Measurements from ENCODE around the gene WWOX. TPM values are rescaled to one million over a fixed set of nuclear protein-coding genes. Genes with fewer than 3 reads are reported as not detected.
A peak's percentile ranks its signal among the peaks of the same experiment; 100 is the strongest.

The WWOX gene
- polyA plus RNA-seq, 2 of the 4 experiments (the other 2 are of a cell fraction), result 16.0 to 17.2 TPM

DNA sequence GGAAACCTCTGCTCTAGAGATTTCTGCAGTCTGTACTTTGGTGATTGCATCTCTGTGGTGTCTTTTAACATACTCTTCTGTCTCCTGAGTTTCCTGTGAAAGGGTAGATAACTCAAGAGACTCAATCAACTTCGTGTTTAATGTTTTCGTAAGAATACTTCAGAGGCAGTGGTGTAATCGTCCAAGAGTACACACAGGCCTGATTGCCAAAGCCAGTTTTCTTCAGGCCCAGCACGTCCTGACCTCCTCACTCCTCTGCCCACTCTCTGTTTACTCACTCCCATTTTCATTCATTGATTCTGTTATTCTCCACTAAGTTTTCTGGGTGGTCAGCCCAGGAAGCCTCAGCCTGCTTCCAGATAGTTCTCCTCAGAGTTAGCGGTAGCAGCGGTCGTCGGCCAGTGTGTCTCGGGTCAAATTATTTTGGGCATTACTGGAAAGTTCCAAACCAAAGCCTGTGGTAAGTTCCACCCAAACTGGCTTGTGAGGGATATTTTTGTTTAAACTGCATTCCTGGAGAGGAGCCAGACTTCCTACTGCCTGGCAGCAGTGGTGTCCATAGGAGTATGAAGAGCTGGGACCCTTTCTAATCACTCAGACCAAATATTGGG lies 293.2 kb downstream of the WWOX start:
- Histone ChIP-seq H3K27ac (no peak overlapping the region), H3K4me2 (no peak overlapping the region), H3K4me3 (no peak overlapping the region), H3K9me3 (peaks cover 7% of the 10 kb centered on the region; the same call in 2 of the 3 replicates), H3K4me1 (no peaks in the 10 kb centered on the region)
- ATAC-seq (no peak), DNase-seq (ENCODE audit: low read depth in 1 of 2, low spot score in 1 of 2) (no peak), FAIRE-seq (no peak)
- TF ChIP-seq KDM1A (IDR thresholded peaks at IDR 0.05; ENCODE audit: low read depth) (no peak), TFCP2L1 (CRISPR knock-in tag; IDR thresholded peaks at IDR 0.05) (no peak)
- ChIA-PET POLR2A (no interaction called here), CTCF (no interaction called here)
- 75% methylated on average over 9 of the region's 9 CpGs for WGBS (ENCODE audit: missing lambda C conversion rate)

GRCh38 chr16:78395035-78395434 lies 295.6 kb downstream of the WWOX start:
- no peak overlapping the region for H3K4me2 ChIP-seq
- ATAC-seq (no peak), DNase-seq (ENCODE audit: low read depth in 1 of 2, low spot score in 1 of 2) (no peak), FAIRE-seq (no peak)
- TF ChIP-seq CHD4 (IDR thresholded peaks at IDR 0.05; ENCODE audit: borderline replicate concordance) (no peak), SMC3 (IDR thresholded peaks at IDR 0.05) (no peak), ELK1 (IDR thresholded peaks at IDR 0.05; ENCODE audit: low read depth, low read length) (no peak), EHF (CRISPR knock-in tag; IDR thresholded peaks at IDR 0.05) (no peak), NR3C1 (IDR thresholded peaks at IDR 0.05) (no peak), ZSCAN20 (CRISPR knock-in tag; IDR thresholded peaks at IDR 0.05) (no peak), KDM1A (IDR thresholded peaks at IDR 0.05; ENCODE audit: low read depth) (no peak), NPAS2 (CRISPR knock-in tag; IDR thresholded peaks at IDR 0.05; ENCODE audit: borderline replicate concordance) (no peak), RAD21 (conservative IDR thresholded peaks at IDR 0.05 in 1 of 2, IDR thresholded peaks at IDR 0.05 in 1 of 2) (no peak), MYC (IDR thresholded peaks at IDR 0.05; ENCODE audit: borderline replicate concordance, low read length) (no peak), ESRRA (IDR thresholded peaks at IDR 0.05; ENCODE audit: borderline replicate concordance, low read length) (no peak), RFX5 (IDR thresholded peaks at IDR 0.05) (no peak), HMGXB4 (CRISPR knock-in tag; IDR thresholded peaks at IDR 0.05; ENCODE audit: borderline replicate concordance) (no peak), CEBPB (IDR thresholded peaks at IDR 0.05) (no peak), ZNF302 (CRISPR knock-in tag; IDR thresholded peaks at IDR 0.05) (no peak), HOXB5 (CRISPR knock-in tag; IDR thresholded peaks at IDR 0.05) (no peak), NFE2L2 (conservative IDR thresholded peaks at IDR 0.05; ENCODE audit: low read length) (no peak), POLR2AphosphoS2 (conservative IDR thresholded peaks at IDR 0.05; ENCODE audit: low read length) (no peak)
- TF ChIP-seq, protein P1, sequence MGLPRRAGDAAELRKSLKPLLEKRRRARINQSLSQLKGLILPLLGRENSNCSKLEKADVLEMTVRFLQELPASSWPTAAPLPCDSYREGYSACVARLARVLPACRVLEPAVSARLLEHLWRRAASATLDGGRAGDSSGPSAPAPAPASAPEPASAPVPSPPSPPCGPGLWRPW (IDR thresholded peaks at IDR 0.05), result no peak
- H3K27ac ChIP-seq, result no peak overlapping the region
- ChIA-PET CTCF (no interaction called here), POLR2A (no interaction called here)
- WGBS (ENCODE audit: missing lambda C conversion rate), result 69% methylated on average over 6 of the region's 6 CpGs
- H3K9me3 ChIP-seq, result peaks cover 7% of the 10 kb centered on the region; the same call in 2 of the 3 replicates
- no peak overlapping the region for H3K4me3 ChIP-seq
- no peaks in the 10 kb centered on the region for H3K4me1 ChIP-seq

- peaks cover 7% of the 10 kb centered on the region; the same call in 2 of the 3 replicates for H3K9me3 ChIP-seq
- FAIRE-seq, result no peak
- peak; percentile 5 to 13 for DNase-seq (ENCODE audit: low read depth in 1 of 2, low spot score in 1 of 2)
- POLR2A ChIA-PET, result no interaction called here
- no peak overlapping the region for H3K27ac ChIP-seq
- H3K4me1 ChIP-seq, result no peaks in the 10 kb centered on the region
- WGBS (ENCODE audit: missing lambda C conversion rate), result 32% methylated on average over 2 of the region's 2 CpGs
- H3K4me3 ChIP-seq, result no peak overlapping the region
- no peak for ATAC-seq
- no peak overlapping the region for H3K4me2 ChIP-seq
- CTCF ChIA-PET, result interaction anchor here (0.6 to 1.1 kb wide), 2 partner anchors 8 to 55 kb away, joined by 3 read pairs; no protein-coding TSS in a partner anchor
- TF ChIP-seq, protein P1 (IDR thresholded peaks at IDR 0.05), result no peak
- TF ChIP-seq ELK1 (IDR thresholded peaks at IDR 0.05; ENCODE audit: low read depth, low read length), result no peak
- no peak for TF ChIP-seq ZFP36 (IDR thresholded peaks at IDR 0.05; ENCODE audit: borderline replicate concordance, partially characterized antibody)
- TF ChIP-seq RNF2 (IDR thresholded peaks at IDR 0.05; ENCODE audit: borderline replicate concordance, low read depth), result no peak
- TF ChIP-seq MAZ (IDR thresholded peaks at IDR 0.05; ENCODE audit: borderline replicate concordance, low read depth, low read length), result no peak
- TF ChIP-seq SREBF2 (IDR thresholded peaks at IDR 0.05), result no peak
- TF ChIP-seq KDM1A (IDR thresholded peaks at IDR 0.05; ENCODE audit: low read depth), result no peak
- TF ChIP-seq EP300 (IDR thresholded peaks at IDR 0.05), result no peak
- no peak for TF ChIP-seq NR3C1 (IDR thresholded peaks at IDR 0.05)
- no peak for TF ChIP-seq JUNB (IDR thresholded peaks at IDR 0.05)
- TF ChIP-seq ZNF302 (CRISPR knock-in tag; IDR thresholded peaks at IDR 0.05), result no peak
- no peak for TF ChIP-seq JUN (IDR thresholded peaks at IDR 0.05)
- TF ChIP-seq RARB (CRISPR knock-in tag; IDR thresholded peaks at IDR 0.05), result no peak
These were observed 296.6 kb downstream of the WWOX start for GRCh38 chr16:78396046-78396445.
